ENCODE measurements around the gene TRPM2.

DNA sequence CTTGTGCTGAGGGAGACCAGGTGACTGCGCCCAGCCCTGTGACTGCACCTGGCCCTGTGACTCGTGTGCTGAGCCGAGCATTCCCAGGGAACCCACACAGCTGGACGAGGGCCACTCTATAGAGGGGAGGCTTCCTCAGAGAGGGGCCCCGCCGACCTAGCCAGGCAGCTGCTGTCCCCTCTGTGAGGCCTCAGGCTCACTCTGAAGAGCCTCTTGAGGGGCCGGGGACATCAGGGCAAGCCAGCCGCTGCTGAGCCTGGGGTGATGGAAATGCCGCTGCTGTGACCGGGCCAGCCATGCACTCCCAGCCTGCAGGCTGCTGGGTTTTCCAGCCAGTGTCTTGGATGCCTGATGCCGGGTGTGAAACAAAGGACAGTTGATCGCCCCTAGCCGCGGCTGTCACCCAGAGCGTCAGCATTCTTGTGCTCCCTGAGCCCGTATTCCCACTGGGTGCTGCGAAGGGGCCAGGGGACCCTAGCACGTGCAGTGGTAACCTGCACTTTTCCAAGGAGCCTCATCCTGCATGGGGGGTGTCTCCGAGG lies 36.1 kb upstream of the TRPM2 start:
- TF ChIP-seq, protein P1, sequence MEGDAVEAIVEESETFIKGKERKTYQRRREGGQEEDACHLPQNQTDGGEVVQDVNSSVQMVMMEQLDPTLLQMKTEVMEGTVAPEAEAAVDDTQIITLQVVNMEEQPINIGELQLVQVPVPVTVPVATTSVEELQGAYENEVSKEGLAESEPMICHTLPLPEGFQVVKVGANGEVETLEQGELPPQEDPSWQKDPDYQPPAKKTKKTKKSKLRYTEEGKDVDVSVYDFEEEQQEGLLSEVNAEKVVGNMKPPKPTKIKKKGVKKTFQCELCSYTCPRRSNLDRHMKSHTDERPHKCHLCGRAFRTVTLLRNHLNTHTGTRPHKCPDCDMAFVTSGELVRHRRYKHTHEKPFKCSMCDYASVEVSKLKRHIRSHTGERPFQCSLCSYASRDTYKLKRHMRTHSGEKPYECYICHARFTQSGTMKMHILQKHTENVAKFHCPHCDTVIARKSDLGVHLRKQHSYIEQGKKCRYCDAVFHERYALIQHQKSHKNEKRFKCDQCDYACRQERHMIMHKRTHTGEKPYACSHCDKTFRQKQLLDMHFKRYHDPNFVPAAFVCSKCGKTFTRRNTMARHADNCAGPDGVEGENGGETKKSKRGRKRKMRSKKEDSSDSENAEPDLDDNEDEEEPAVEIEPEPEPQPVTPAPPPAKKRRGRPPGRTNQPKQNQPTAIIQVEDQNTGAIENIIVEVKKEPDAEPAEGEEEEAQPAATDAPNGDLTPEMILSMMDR (IDR thresholded peaks at IDR 0.05; ENCODE audit: low read depth, low read length): no peak
- no peak for TF ChIP-seq EZH2phosphoT487 (IDR thresholded peaks at IDR 0.05; ENCODE audit: low read depth)

All from OCI-LY3 (cell line).